Heart left ventricle (tissue), 13 donors: ENCODE results near the gene C12orf56.

Experiments
- CTCF ChIP-seq, 12 donors: fragments of 200-600 bp; sonication (generic) in 4 of 12; IDR thresholded peaks; one replicate each; pipeline versions ENCODE4 v1.5.0 to v1.8.0; 2018 to 2022; ENCODE audit warnings: antibody characterized with exemption in 12 of 12, mild to moderate bottlenecking in 5 of 12
- POLR2A ChIP-seq, 2 donors: fragments of 450-650 bp; IDR thresholded peaks; one replicate each; pipeline ENCODE4 v1.6.1; 2017; ENCODE audit warnings: antibody characterized with exemption in 2 of 2, mild to moderate bottlenecking in 2 of 2, moderate library complexity in 2 of 2
- donor health status: ischemic (EF 13 %, LVEDD 7.1; RV severe dilation, severe dysfunction).
- donor health status: DM: no; HTN: yes; CAD: no.
- donor health status: DM: no; HTN: no; CAD: no.
- donor health status: ischemic (EF 25% LVEDD 6.9; RV normal size, moderate dysfunction).
- donor health status: ischemic (EF 25% LVEDD 5.7; RV mildly dilated, moderate dysfunction).
- donor health status: ischemic (EF 35%, LVEDD 5.7; RV mildly dilated, moderate dysfunction).
- donor health status: nonischemic (EF 11% LVEDD 7.7; RV severe dilation, severe dysfunction).
- donor health status: DM: yes; HTN: yes; CAD: no.
- donor health status: PGD.
- donor health status: ischemic (EF 29% LVEDD 5.4; RV normal size, mild dysfunction).
- donor health status: nonischemic (EF 23%, LVEDD 6.1; RV moderate dilation, normal function).

GRCh38 chr12:64412459-64412858 lies 21.9 kb upstream of the C12orf56 start:
- TF ChIP-seq CTCF (IDR thresholded peaks at IDR 0.05) = no peak
- TF ChIP-seq POLR2A (IDR thresholded peaks at IDR 0.05) = no peak
